LNCaP clone FGC (cell line): Measurements from ENCODE around the gene SSR4.
"Not testable (repeated sequence)": the region's sequence is repeated elsewhere in the genome, so short reads cannot be mapped to it uniquely, and the experiment has no call there.

Experiments used
- DNase-seq: peaks from one replicate; pipeline ENCODE4 v3.0.0-alpha.2; 2011; ENCODE audit warnings: low read depth
- H3K4me3 ChIP-seq: 2 replicates; pipeline ENCODE4 v1.5.1; 2011; ENCODE audit warnings: mild to moderate bottlenecking, low read depth, low read length, control low read depth
- TF ChIP-seq, protein P1 (sequence below): IDR thresholded peaks from 2 replicates; pipeline ENCODE4 v1.5.1; 2012; ENCODE audit warnings: mild to moderate bottlenecking; ENCODE audit not compliant: control insufficient read depth, insufficient read depth; ENCODE audit errors: extremely low read depth

The SSR4 gene

DNA sequence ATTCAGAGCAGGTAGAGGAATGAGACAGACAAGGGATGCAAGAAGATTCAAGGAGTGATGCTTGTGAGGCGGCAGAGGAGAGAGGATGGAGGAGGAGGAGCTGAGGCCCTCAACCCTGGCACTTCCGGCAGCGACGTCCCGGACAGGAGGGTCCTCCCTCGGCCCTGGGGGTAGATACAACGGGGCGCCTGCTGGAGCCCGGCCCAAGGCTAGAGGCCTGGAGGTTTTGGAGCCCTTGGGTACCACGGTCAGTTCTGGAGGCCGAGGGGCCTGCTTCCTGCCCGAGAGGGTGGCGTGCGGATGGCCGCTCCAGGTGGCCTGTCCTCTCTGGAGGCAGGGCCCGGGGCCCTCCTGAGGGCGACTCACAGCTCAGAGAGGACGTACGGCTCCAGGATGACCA is 13.5 kb downstream of the SSR4 start:
- no peak for DNase-seq

DNA sequence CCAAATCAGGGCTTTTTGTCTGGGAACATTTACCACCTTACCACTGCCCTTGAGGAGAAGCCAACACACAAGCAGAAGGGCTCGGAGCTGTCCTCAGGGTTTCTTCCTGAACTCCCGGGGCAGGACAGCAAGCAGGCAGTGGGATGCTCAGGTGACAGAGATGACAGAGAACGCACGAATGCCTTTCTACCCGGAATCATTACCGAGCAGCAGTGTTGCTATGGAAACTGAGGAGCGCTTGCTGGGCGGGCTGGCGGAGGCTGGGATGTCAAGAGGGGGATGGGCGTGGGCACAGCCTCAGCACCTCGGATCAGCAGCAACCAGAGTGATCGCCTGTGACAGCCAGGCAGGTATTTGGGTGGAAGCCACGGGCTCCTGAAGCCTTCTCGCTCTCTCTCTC is 17.8 kb downstream of the SSR4 start:
- TF ChIP-seq, protein P1, sequence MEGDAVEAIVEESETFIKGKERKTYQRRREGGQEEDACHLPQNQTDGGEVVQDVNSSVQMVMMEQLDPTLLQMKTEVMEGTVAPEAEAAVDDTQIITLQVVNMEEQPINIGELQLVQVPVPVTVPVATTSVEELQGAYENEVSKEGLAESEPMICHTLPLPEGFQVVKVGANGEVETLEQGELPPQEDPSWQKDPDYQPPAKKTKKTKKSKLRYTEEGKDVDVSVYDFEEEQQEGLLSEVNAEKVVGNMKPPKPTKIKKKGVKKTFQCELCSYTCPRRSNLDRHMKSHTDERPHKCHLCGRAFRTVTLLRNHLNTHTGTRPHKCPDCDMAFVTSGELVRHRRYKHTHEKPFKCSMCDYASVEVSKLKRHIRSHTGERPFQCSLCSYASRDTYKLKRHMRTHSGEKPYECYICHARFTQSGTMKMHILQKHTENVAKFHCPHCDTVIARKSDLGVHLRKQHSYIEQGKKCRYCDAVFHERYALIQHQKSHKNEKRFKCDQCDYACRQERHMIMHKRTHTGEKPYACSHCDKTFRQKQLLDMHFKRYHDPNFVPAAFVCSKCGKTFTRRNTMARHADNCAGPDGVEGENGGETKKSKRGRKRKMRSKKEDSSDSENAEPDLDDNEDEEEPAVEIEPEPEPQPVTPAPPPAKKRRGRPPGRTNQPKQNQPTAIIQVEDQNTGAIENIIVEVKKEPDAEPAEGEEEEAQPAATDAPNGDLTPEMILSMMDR, result no peak
- no peak for DNase-seq
- H3K4me3 ChIP-seq, result no peak overlapping the region

More for the DNA sequence above, 13.5 kb downstream of the SSR4 start:
- TF ChIP-seq, protein P1, result no peak
- no peak overlapping the region for H3K4me3 ChIP-seq

- TF ChIP-seq, protein P1, result no peak
- H3K4me3 ChIP-seq, result no peak overlapping the region
- no peak for DNase-seq
These were observed 18.7 kb downstream of the SSR4 start for GRCh38 chrX:153813161-153813560.

DNA sequence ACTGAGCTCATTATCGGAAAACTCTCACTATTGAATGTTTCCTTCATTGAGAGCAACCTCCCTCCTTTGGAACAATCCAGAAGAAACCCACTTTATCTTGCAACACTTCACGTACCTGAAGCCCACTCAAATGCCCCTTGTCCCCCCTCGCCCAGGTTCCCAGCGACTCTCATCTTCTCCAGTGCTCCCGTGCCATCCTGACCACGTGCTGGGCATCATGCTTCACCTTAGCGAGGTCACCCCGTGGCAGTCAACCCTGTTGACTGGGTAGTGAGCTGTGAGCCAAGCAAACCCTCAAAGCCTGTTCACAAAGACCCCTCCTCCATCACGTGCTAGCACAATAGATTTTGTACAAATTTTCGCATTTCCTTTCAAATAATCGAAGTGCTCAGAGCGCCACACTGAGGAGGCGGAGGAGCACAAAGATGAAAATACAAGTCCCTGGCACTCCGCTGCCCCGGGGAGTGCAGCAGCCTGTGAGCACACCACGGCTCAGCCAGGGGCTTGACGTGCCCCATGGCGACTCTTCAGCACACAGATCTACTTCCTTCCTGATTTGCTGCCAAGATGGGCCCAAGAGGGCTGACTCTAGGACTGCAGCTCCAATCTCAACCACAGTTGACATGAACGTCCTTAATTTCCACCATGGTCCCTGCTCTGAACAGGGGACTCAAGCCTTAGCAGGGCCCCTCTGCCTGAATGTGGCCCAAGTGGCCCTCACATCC is 20.3 kb downstream of the SSR4 start:
- TF ChIP-seq, protein P1, result no peak
- no peak for DNase-seq

DNA sequence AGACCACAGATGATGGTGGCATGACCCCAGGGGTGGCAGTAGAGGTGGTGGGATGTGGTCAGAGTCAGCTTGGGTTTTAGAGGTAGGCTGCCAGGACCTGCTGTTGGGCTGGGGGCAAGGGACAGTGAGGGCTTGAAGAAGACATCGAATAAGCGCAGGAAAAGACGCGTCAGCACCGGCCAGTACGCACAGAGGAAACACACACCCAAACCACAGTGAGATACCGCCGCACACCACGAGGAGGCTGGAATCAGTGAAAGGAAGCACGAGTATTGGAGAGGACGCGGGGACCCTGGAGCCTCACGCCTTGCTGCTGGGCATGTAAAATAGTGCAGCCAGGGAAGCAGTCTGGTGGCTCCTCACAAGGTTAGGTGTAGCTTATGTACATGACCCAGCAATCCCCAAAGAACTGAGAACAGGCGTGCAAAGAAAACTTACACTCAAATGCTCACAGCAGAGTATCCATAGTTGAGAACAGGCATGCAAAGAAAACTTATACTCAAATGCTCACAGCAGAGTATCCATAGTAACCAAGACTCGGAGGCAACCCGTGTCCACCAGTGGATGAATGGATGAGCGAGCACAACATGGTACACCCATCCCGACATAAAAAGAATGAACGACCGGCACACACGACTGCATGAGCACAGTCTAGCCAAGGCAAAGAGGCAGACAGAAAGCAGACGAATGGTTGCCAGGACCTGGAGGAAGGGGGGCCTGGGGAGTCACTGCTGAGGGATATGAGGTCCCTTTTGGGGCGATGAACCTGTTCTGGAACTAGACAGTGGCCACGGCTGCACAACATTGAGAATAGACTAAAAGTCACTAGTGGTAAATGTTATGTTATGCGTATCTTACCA is 22.6 kb downstream of the SSR4 start:
- DNase-seq, result no peak
- no peak overlapping the region for H3K4me3 ChIP-seq

More for the DNA sequence above, 20.3 kb downstream of the SSR4 start:
- H3K4me3 ChIP-seq, result no peak overlapping the region

GRCh38 chrX:153818064-153818463 is 23.6 kb downstream of the SSR4 start:
- not testable (repeated sequence) for DNase-seq, H3K4me3 ChIP-seq

More for the DNA sequence above, 22.6 kb downstream of the SSR4 start:
- TF ChIP-seq, protein P1, result no peak
